Common myeloid progenitor, CD34-positive (primary cell): ENCODE data around the gene CLMP. TPM values are rescaled to one million over a fixed set of nuclear protein-coding genes. Genes with fewer than 3 reads are reported as not detected.

Experiments
- CTCF ChIA-PET: fragments of 350-600 bp; sonication (Branson Sonifier 250); formaldehyde crosslinking; loops from one replicate; lab custom pipeline; 2021; ENCODE audit warnings: antibody characterized with exemption; lab: Charles Lee
- POLR2A ChIA-PET: fragments of 350-600 bp; sonication (Branson Sonifier 250); formaldehyde crosslinking; loops from one replicate; lab custom pipeline; 2021; ENCODE audit warnings: antibody characterized with exemption; lab: Charles Lee
- DNase-seq, 3 donors: peaks; one replicate each; pipeline versions ENCODE4 v3.0.0 to v3.0.0-alpha.2; 2013
- H3K27ac ChIP-seq, 2 experiments: 1 replicate in 1 of 2; 2 replicates in 1 of 2; pipeline ENCODE4 v1.7.0; 2013; ENCODE audit warnings: inconsistent platforms in 2 of 2, low read length in 2 of 2, mild to moderate bottlenecking in 2 of 2, low read depth in 1 of 2, moderate library complexity in 1 of 2; ENCODE audit not compliant: severe bottlenecking in 2 of 2, insufficient read depth in 1 of 2, poor library complexity in 1 of 2
- H3K27me3 ChIP-seq, 5 experiments: replicated peaks in 2 of 5; 1 replicate in 3 of 5; 2 replicates in 2 of 5; pipeline versions ENCODE4 v1.6.1 to v1.7.0; 2013; ENCODE audit warnings: low read length in 4 of 5, mild to moderate bottlenecking in 2 of 5, moderate library complexity in 2 of 5, inconsistent platforms in 1 of 5; ENCODE audit not compliant: insufficient read depth in 5 of 5, control insufficient read depth in 4 of 5
- H3K36me3 ChIP-seq, 4 experiments: 1 replicate in 2 of 4; 2 replicates in 2 of 4; pipeline versions ENCODE4 v1.6.1 to v1.7.0; 2013; ENCODE audit warnings: low read length in 3 of 4, control low read depth in 1 of 4, mild to moderate bottlenecking in 1 of 4; ENCODE audit not compliant: control insufficient read depth in 4 of 4, insufficient read depth in 4 of 4
- H3K4me1 ChIP-seq, 4 experiments: 1 replicate in 3 of 4; 2 replicates in 1 of 4; pipeline versions ENCODE4 v1.6.1 to v1.7.1; 2013; ENCODE audit warnings: low read length in 3 of 4, mild to moderate bottlenecking in 3 of 4, control low read depth in 1 of 4, inconsistent platforms in 1 of 4, moderate library complexity in 1 of 4; ENCODE audit not compliant: control insufficient read depth in 4 of 4, insufficient read depth in 4 of 4; ENCODE audit errors: control extremely low read depth in 1 of 4
- H3K4me3 ChIP-seq, 7 experiments: 1 replicate in 4 of 7; 2 replicates in 3 of 7; pipeline versions ENCODE4 v1.5.1 to v1.7.0; 2013; ENCODE audit warnings: mild to moderate bottlenecking in 7 of 7, low read length in 6 of 7, moderate library complexity in 6 of 7, inconsistent platforms in 2 of 7, low read depth in 2 of 7, control low read depth in 1 of 7; ENCODE audit not compliant: insufficient read depth in 4 of 7, control insufficient read depth in 1 of 7; ENCODE audit errors: extremely low read depth in 1 of 7
- H3K9me3 ChIP-seq, 5 experiments: 1 replicate in 4 of 5; 2 replicates in 1 of 5; pipeline versions ENCODE4 v1.6.1 to v1.7.1; 2013; ENCODE audit warnings: low read length in 4 of 5, mild to moderate bottlenecking in 2 of 5, inconsistent platforms in 1 of 5, low read depth in 1 of 5, moderate library complexity in 1 of 5; ENCODE audit not compliant: control insufficient read depth in 4 of 5, insufficient read depth in 2 of 5; ENCODE audit errors: control extremely low read depth in 1 of 5
- WGBS: methylation state at CpG from one replicate; pipeline ENCODE4 v1.1.5; 2013; ENCODE audit not compliant: insufficient coverage; 5-methylcytosine and 5-hydroxymethylcytosine counted together
- polyA plus RNA-seq: library from polyadenylated mRNA; unstranded; fragments of 120-200 nt; gene quantifications from one replicate; pipeline ENCODE4 v1.2.1, GENCODE V29; 2013

The CLMP gene, protein sequence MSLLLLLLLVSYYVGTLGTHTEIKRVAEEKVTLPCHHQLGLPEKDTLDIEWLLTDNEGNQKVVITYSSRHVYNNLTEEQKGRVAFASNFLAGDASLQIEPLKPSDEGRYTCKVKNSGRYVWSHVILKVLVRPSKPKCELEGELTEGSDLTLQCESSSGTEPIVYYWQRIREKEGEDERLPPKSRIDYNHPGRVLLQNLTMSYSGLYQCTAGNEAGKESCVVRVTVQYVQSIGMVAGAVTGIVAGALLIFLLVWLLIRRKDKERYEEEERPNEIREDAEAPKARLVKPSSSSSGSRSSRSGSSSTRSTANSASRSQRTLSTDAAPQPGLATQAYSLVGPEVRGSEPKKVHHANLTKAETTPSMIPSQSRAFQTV
- 0.08 TPM for polyA plus RNA-seq

DNA sequence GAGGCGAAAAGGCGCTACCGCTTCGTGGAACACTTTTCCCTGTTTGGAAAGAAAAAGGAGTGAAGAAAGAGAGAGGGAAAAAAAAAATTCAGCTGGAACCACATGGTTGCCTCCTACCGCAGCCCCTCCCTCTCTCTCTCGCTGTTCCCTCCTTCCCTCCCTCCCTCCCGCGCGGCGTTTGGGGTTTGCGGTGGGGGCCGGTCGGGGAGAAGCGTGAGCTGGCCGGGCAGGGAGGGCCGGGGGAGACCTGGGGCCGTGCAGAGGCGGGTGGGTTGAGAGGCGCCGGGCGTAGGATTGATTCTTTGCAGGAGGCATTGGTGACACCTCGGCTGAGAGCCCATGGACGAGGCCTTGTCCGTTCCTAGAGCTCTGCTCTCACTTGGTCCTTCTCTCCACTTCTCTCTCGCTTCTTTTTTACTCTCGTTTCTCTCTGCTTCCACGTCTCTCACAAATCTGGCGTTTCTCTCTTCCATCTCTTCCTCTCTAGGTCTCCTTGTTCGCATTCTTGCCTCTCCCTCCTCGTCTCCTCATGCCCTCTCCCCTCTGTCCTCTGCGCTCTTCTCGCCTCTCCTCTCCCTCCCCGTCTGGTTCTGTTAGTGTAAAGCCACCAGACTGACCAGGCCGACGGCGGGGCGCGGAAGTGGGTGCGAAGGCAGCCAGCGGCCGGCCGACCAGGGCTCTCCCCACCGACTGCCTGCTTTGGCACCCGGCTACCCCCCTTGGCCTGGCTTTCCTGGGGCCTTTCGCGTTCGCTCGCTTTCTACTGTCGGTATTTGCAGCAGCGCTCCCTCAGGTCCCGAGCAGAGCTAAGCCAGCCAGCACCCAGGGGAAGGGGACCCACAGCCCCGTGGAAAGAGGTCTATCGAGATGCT is at the start of gene CLMP:
CLMP (minus strand) TSS at position 61 of the 872 bp plus-strand sequence. CDS start 308 bp downstream, outside the sequence.
- Histone ChIP-seq H3K4me3 (peak within 1 kb of the TSS in 4 of 7 experiments; percentile 35 to 69 (median 56)), H3K4me1 (peaks cover 0 to 23% (median 19%) of the 10 kb centered on the region in 4 experiments), H3K27me3 (peaks cover 15 to 88% (median 45%) of the 10 kb centered on the region in 5 experiments), H3K36me3 (no peaks in the 10 kb centered on the region), H3K9me3 (peaks cover 0 to 2% (median 0%) of the 10 kb centered on the region in 5 experiments), H3K27ac (no peak within 1 kb of the TSS)
- under 1% methylated on average over 40 of the region's 53 CpGs for WGBS
- peak; percentile 16 to 60 (median 48) for DNase-seq
- ChIA-PET POLR2A (no interaction called here), CTCF (interaction anchor here (1.1 kb wide), 1 partner anchor 88 kb away, joined by 4 read pairs; no protein-coding TSS in a partner anchor)

- Histone ChIP-seq H3K27me3 (no peaks in the 10 kb centered on the region), H3K9me3 (no peaks in the 10 kb centered on the region), H3K27ac (no peak overlapping the region), H3K36me3 (no peaks in the 10 kb centered on the region), H3K4me3 (no peak overlapping the region), H3K4me1 (peaks cover 0 to 2% (median 1%) of the 10 kb centered on the region in 4 experiments)
- 94% methylated on average over 8 of the region's 11 CpGs for WGBS
- ChIA-PET CTCF (interaction anchor here (2.3 to 5.6 kb wide), 2 partner anchors 132 to 133 kb away, joined by 12 to 119 read pairs; no protein-coding TSS in a partner anchor), POLR2A (no interaction called here)
- DNase-seq: no peak
Observed at GRCh38 chr11:123241874-123242543, 47.0 kb upstream of the CLMP start.

DNA sequence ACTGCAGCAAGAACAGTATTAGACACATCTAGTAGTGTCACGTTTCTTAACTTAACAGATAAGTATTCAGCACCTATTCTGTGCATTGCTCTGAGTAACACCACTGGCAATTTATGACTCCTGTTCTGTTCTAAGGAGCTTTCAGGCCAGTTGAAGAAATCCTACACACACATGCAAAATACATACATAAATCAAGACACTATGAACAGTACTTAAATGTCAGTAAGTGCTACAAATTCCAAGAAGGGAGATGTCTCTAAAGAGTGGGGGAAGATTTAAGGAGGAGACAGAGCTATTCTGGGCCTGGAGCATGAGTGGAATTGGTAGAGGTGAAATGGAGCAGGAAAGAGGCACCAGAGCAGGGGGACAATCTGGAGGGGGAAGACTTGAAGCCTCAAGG is 46.2 kb upstream of the CLMP start:
- ChIA-PET CTCF (interaction anchor here (1.3 to 2.3 kb wide), 2 partner anchors 132 to 138 kb away, joined by 3 to 12 read pairs; no protein-coding TSS in a partner anchor), POLR2A (no interaction called here)
- H3K27ac ChIP-seq: no peak overlapping the region
- H3K4me1 ChIP-seq: no peaks in the 10 kb centered on the region
- no peaks in the 10 kb centered on the region for H3K9me3 ChIP-seq
- H3K27me3 ChIP-seq: no peaks in the 10 kb centered on the region
- 100% methylated on average over 1 of the region's 1 CpG for WGBS
- H3K36me3 ChIP-seq: no peaks in the 10 kb centered on the region
- no peak for DNase-seq
- no peak overlapping the region for H3K4me3 ChIP-seq

DNA sequence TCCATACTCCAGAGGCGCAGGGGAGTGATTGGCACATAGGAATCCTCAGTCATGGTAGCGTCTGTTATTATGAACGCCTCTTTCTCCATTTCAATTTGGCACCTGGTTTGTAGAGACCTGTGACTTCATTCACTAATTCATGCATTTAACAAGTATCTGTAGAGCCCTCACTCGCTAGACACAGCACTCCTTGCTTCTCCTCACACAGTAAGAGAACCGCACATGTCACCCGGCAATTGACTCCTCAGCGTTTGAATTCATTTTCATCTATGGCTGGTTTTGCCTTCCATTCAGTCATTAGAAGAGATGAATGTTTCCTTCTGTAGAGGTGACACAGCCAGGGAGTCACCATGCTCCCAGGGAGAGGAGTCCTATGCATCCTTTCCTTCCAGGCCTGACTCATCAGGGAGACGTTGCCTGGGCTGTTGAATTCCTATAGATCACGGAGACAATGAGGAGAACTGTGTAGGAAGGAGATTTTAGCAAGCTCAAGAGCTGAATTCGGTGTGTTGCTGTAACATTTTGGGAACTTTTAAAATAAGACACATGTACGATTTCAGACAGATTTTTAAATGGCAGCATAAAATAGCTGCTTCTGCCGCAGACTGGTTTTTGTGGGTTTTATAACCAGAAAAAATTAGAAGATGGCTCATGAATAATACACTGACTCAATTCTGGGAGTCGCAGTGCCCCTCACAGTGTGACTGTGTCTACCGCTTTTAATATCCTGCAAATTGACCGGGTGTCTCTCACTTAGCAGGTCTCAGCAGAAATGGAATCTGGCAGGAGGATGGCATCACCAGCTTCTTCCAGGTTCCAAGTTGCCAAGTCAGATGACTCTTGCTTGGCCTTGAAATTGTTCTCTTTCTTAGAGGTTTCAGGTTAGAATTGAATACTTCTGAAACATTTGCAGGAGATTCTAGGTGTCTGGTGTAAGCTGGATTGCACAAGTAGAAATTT is 44.4 kb upstream of the CLMP start:
- no peaks in the 10 kb centered on the region for H3K27me3 ChIP-seq
- H3K27ac ChIP-seq: no peak overlapping the region
- no peak for DNase-seq
- H3K9me3 ChIP-seq: no peaks in the 10 kb centered on the region
- ChIA-PET POLR2A (no interaction called here), CTCF (interaction anchor here (0.6 to 4.7 kb wide), 5 partner anchors 7 to 130 kb away, joined by 3 to 21 read pairs (median 7); no protein-coding TSS in a partner anchor)
- H3K36me3 ChIP-seq: no peaks in the 10 kb centered on the region
- 97% methylated on average over 14 of the region's 15 CpGs for WGBS
- H3K4me3 ChIP-seq: no peak overlapping the region
- H3K4me1 ChIP-seq: no peaks in the 10 kb centered on the region

GRCh38 chr11:123238297-123238696 is 43.2 kb upstream of the CLMP start:
- CTCF ChIA-PET: interaction anchor here (0.8 to 4.7 kb wide), 6 partner anchors 8 to 128 kb away, joined by 3 to 21 read pairs (median 5); no protein-coding TSS in a partner anchor
- Histone ChIP-seq H3K27me3 (no peaks in the 10 kb centered on the region), H3K4me1 (peaks cover 0 to 3% (median 0%) of the 10 kb centered on the region in 4 experiments), H3K4me3 (no peak overlapping the region), H3K36me3 (no peaks in the 10 kb centered on the region), H3K27ac (no peak overlapping the region), H3K9me3 (no peaks in the 10 kb centered on the region)
- POLR2A ChIA-PET: no interaction called here
- DNase-seq: peak in 2 of 3 donors; percentile 9 to 14
- no CpG with 5 or more reads among the region's 1 CpG for WGBS

GRCh38 chr11:123236879-123237278 is 41.8 kb upstream of the CLMP start:
- WGBS: no CpG with 5 or more reads among the region's 3 CpGs
- CTCF ChIA-PET: interaction anchor here (1.0 to 4.7 kb wide), 3 partner anchors 8 to 134 kb away, joined by 3 to 21 read pairs (median 7); no protein-coding TSS in a partner anchor

More at GRCh38 chr11:123236879-123237278, 41.8 kb upstream of the CLMP start:
- no peak overlapping the region for H3K4me3 ChIP-seq
- H3K4me1 ChIP-seq: peaks cover 0 to 5% (median 0%) of the 10 kb centered on the region in 4 experiments
- no peaks in the 10 kb centered on the region for H3K9me3 ChIP-seq
- POLR2A ChIA-PET: no interaction called here
- no peak overlapping the region for H3K27ac ChIP-seq
- no peaks in the 10 kb centered on the region for H3K27me3 ChIP-seq
- no peaks in the 10 kb centered on the region for H3K36me3 ChIP-seq
- DNase-seq: no peak
